ENCODE data around the gene VSIG2.

GRCh38 chr11:124800226-124800929, 48.3 kb upstream of the VSIG2 start, which contains the start of gene MSANTD2:
- TF ChIP-seq CTCF (IDR thresholded peaks at IDR 0.05 in 2 of 3, conservative IDR thresholded peaks at IDR 0.05 in 1 of 3; ENCODE audit: control insufficient read depth in 2 of 3, extremely low read depth in 1 of 3, insufficient read depth in 1 of 3, low read depth in 3 of 3, low read length in 3 of 3), result no peak
- no peak for TF ChIP-seq EZH2 (IDR thresholded peaks at IDR 0.05; ENCODE audit: borderline replicate concordance, control insufficient read depth, low read depth, low read length)
- TF ChIP-seq POLR2A (IDR thresholded peaks at IDR 0.05; ENCODE audit: low read depth, low read length), result peak; percentile 98
- peak; percentile 75 for TF ChIP-seq RELA (IDR thresholded peaks at IDR 0.05; ENCODE audit: borderline replicate concordance, partially characterized antibody)
- peak; percentile 69 for TF ChIP-seq CHD2 (IDR thresholded peaks at IDR 0.05; ENCODE audit: borderline replicate concordance, low read depth, low read length)
- no peak for TF ChIP-seq SMC3 (IDR thresholded peaks at IDR 0.05; ENCODE audit: borderline replicate concordance, low read length)
- TF ChIP-seq ESRRA (IDR thresholded peaks at IDR 0.05; ENCODE audit: low read length), result no peak
- no peak for TF ChIP-seq SRF (IDR thresholded peaks at IDR 0.05; ENCODE audit: low read depth in 2 of 2, low read length in 2 of 2)
- TF ChIP-seq HDGF (IDR thresholded peaks at IDR 0.05), result peak; percentile 69; the same call in 1 of the 2 replicates
